ENCODE measurements around the gene MCF2L. TPM values are rescaled to one million over a fixed set of nuclear protein-coding genes. Genes with fewer than 3 reads are reported as not detected.
"Not testable (repeated sequence)": the region's sequence is repeated elsewhere in the genome, so short reads cannot be mapped to it uniquely, and the experiment has no call there.

Gene MCF2L
- total RNA-seq, 1 donor from 2014 or later = 41.2 TPM

GRCh38 chr13:113052206-113052605, 83.2 kb downstream of the MCF2L start:
- Histone ChIP-seq H3K4me1 (peaks cover 38% of the 10 kb centered on the region), H3K27me3 (ENCODE audit: low read depth) (peaks cover 10% of the 10 kb centered on the region), H3K36me3 (peaks cover 11% of the 10 kb centered on the region), H3K4me3 (no peak overlapping the region), H3K9me3 (replicated peaks) (no peaks in the 10 kb centered on the region), H3K27ac (replicated peaks) (no peak overlapping the region)
- no peak for DNase-seq
- intact Hi-C loops (cut with micrococcal nuclease) = loop anchor here (5.0 kb wide), 1 partner anchor 295 kb away; no protein-coding TSS in a partner anchor
- TF ChIP-seq CTCF (IDR thresholded peaks at IDR 0.05; ENCODE audit: borderline replicate concordance) = no peak

GRCh38 chr13:113052971-113053370, 84.0 kb downstream of the MCF2L start:
- intact Hi-C loops (cut with micrococcal nuclease) = loop anchor here (5.0 kb wide), 1 partner anchor 296 kb away; no protein-coding TSS in a partner anchor
- Histone ChIP-seq H3K9me3 (replicated peaks) (no peaks in the 10 kb centered on the region), H3K27me3 (ENCODE audit: low read depth) (peaks cover 10% of the 10 kb centered on the region), H3K27ac (replicated peaks) (no peak overlapping the region), H3K4me1 (peaks cover 38% of the 10 kb centered on the region), H3K4me3 (no peak overlapping the region), H3K36me3 (peaks cover 11% of the 10 kb centered on the region)
- no peak for TF ChIP-seq CTCF (IDR thresholded peaks at IDR 0.05; ENCODE audit: borderline replicate concordance)
- DNase-seq = no peak

GRCh38 chr13:113053376-113053775, 84.4 kb downstream of the MCF2L start:
- Histone ChIP-seq H3K36me3 (peaks cover 11% of the 10 kb centered on the region), H3K27me3 (ENCODE audit: low read depth) (peaks cover 10% of the 10 kb centered on the region), H3K27ac (replicated peaks) (no peak overlapping the region), H3K4me1 (peaks cover 38% of the 10 kb centered on the region), H3K9me3 (replicated peaks) (no peaks in the 10 kb centered on the region), H3K4me3 (no peak overlapping the region)
- no peak for TF ChIP-seq CTCF (IDR thresholded peaks at IDR 0.05; ENCODE audit: borderline replicate concordance)
- DNase-seq = no peak
- intact Hi-C loops (cut with micrococcal nuclease) = loop anchor here (5.0 kb wide), 1 partner anchor 296 kb away; no protein-coding TSS in a partner anchor

GRCh38 chr13:113053801-113054604, 85.0 kb downstream of the MCF2L start:
- Histone ChIP-seq H3K4me3 (no peak overlapping the region), H3K27me3 (ENCODE audit: low read depth) (peaks cover 10% of the 10 kb centered on the region), H3K36me3 (peaks cover 11% of the 10 kb centered on the region), H3K4me1 (peaks cover 34% of the 10 kb centered on the region), H3K9me3 (replicated peaks) (no peaks in the 10 kb centered on the region), H3K27ac (replicated peaks) (no peak overlapping the region)
- intact Hi-C loops (cut with micrococcal nuclease) = loop anchor here (5.0 kb wide), 1 partner anchor 297 kb away; no protein-coding TSS in a partner anchor
- peak; percentile 10 for DNase-seq
- no peak for TF ChIP-seq CTCF (IDR thresholded peaks at IDR 0.05; ENCODE audit: borderline replicate concordance)

- Histone ChIP-seq H3K27me3 (ENCODE audit: low read depth) (no peaks in the 10 kb centered on the region), H3K4me1 (peaks cover 15% of the 10 kb centered on the region), H3K27ac (replicated peaks) (no peak overlapping the region), H3K4me3 (no peak overlapping the region), H3K36me3 (peaks cover 11% of the 10 kb centered on the region), H3K9me3 (replicated peaks) (no peaks in the 10 kb centered on the region)
- no peak for TF ChIP-seq CTCF (IDR thresholded peaks at IDR 0.05; ENCODE audit: borderline replicate concordance)
- no peak for DNase-seq
- intact Hi-C loops (cut with micrococcal nuclease) = no loop called here
Measured at GRCh38 chr13:113057084-113057483, 88.1 kb downstream of the MCF2L start.

GRCh38 chr13:113057559-113057958, 88.5 kb downstream of the MCF2L start:
- H3K4me3 ChIP-seq; H3K27me3 ChIP-seq (ENCODE audit: low read depth); intact Hi-C loops (cut with micrococcal nuclease); H3K9me3 ChIP-seq (replicated peaks); H3K36me3 ChIP-seq; DNase-seq; H3K27ac ChIP-seq (replicated peaks): not testable (repeated sequence)
- peaks cover 15% of the 10 kb centered on the region for H3K4me1 ChIP-seq
